Small intestine (tissue), 7 donors: ENCODE data around the gene CDK14. TPM values are rescaled to one million over a fixed set of nuclear protein-coding genes. Genes with fewer than 3 reads are reported as not detected.

Experiments
- DNase-seq, 2 donors: peaks; one replicate each; pipeline versions ENCODE4 v3.0.0 to v3.0.0-alpha.2; 2013
- FAIRE-seq: peaks from 2 replicates; lab custom pipeline; 2012; peaks lifted over from hg19 to GRCh38; lab: Jason Lieb, UNC
- H3K27ac ChIP-seq, 3 donors: one replicate each; pipeline ENCODE4 v1.5.1; 2013; ENCODE audit warnings: low read length in 2 of 3, mild to moderate bottlenecking in 2 of 3, control low read depth in 1 of 3, inconsistent platforms in 1 of 3, low read depth in 1 of 3, moderate library complexity in 1 of 3
- H3K27me3 ChIP-seq, 3 donors: one replicate each; pipeline ENCODE4 v1.6.1; 2013; ENCODE audit warnings: low read length in 3 of 3, inconsistent platforms in 1 of 3; ENCODE audit not compliant: control insufficient read depth in 3 of 3, insufficient read depth in 3 of 3
- H3K36me3 ChIP-seq, 3 donors: one replicate each; pipeline ENCODE4 v1.6.1; 2013; ENCODE audit warnings: low read length in 3 of 3, inconsistent platforms in 1 of 3, low read depth in 1 of 3, mild to moderate bottlenecking in 1 of 3, moderate library complexity in 1 of 3; ENCODE audit not compliant: control insufficient read depth in 3 of 3, insufficient read depth in 2 of 3
- H3K4me1 ChIP-seq, 3 donors: one replicate each; pipeline ENCODE4 v1.6.1; 2013; ENCODE audit warnings: low read length in 2 of 3, inconsistent platforms in 1 of 3, low read depth in 1 of 3, mild to moderate bottlenecking in 1 of 3, moderate library complexity in 1 of 3; ENCODE audit not compliant: control insufficient read depth in 3 of 3, insufficient read depth in 2 of 3
- H3K4me3 ChIP-seq, 3 donors: one replicate each; pipeline ENCODE4 v1.5.1; 2013; ENCODE audit warnings: low read length in 3 of 3, control low read depth in 1 of 3, inconsistent platforms in 1 of 3, low read depth in 1 of 3, mild to moderate bottlenecking in 1 of 3, moderate library complexity in 1 of 3
- H3K9me3 ChIP-seq, 2 donors: one replicate each; pipeline ENCODE4 v1.6.1; 2013; ENCODE audit warnings: low read depth in 1 of 2, low read length in 1 of 2; ENCODE audit not compliant: control insufficient read depth in 2 of 2, insufficient read depth in 1 of 2
- WGBS, 3 donors: extraction: QIAGEN DNeasy Blood & Tissue Kit; methylation state at CpG; one replicate each; pipeline ENCODE4 v1.1.7; 2013; 5-methylcytosine and 5-hydroxymethylcytosine counted together
- polyA plus RNA-seq, 4 donors: library from polyadenylated mRNA; stranded (reverse) in 3 of 4; unstranded in 1 of 4; fragments of 200-250 nt in 3 of 4; fragments of 120-200 nt in 1 of 4; gene quantifications; one replicate each; pipeline versions ENCODE4 v1.2.1 to v1.2.3, GENCODE V29; 2013
- donor health status: healthy with polysubstance abuse.
- donor health status: control.
- donor health status: control.
- donor health status: Bipolar disorder and iron deficiency.
- donor health status: healthy.

Gene CDK14
- polyA plus RNA-seq, 4 donors: 1.1 to 6.3 (median 2.0) TPM; not detected in 1

- WGBS, 3 donors: 78 to 84% (median 83%) methylated on average over 2 of the region's 2 CpGs
- Histone ChIP-seq H3K27me3 (no peaks in the 10 kb centered on the region), H3K4me3 (no peak overlapping the region), H3K9me3 (no peaks in the 10 kb centered on the region), H3K27ac (no peak overlapping the region), H3K36me3 (no peaks in the 10 kb centered on the region), H3K4me1 (no peaks in the 10 kb centered on the region)
- DNase-seq (no peak), FAIRE-seq (no peak)
These were observed 429.8 kb downstream of the CDK14 start for GRCh38 chr7:91025906-91026390.

DNA sequence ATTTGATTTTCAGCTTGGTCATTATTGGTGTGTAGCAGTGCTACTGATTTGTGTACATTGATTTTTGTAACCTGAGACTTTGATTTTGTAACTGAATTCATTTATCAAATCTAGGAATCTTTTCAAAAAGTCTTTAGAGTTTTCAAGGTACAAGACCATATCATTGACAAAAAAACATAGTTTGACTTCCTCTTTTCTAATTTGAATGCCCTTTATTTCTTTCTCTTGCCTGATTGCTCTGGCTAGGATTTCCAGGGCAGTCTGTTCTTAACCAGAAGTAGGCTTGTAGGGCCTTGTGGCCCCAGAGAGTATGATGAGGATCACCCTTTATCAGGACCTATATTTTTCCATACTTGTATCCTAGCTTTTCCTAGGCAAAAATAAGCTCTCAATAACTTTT is 433.6 kb downstream of the CDK14 start:
- no peak for DNase-seq
- Histone ChIP-seq H3K36me3 (no peaks in the 10 kb centered on the region), H3K4me3 (no peak overlapping the region), H3K4me1 (no peaks in the 10 kb centered on the region), H3K27ac (no peak overlapping the region), H3K27me3 (no peaks in the 10 kb centered on the region), H3K9me3 (no peaks in the 10 kb centered on the region)
- FAIRE-seq: no peak

- Histone ChIP-seq H3K4me1 (no peaks in the 10 kb centered on the region), H3K4me3 (no peak overlapping the region), H3K36me3 (no peaks in the 10 kb centered on the region), H3K9me3 (no peaks in the 10 kb centered on the region), H3K27me3 (no peaks in the 10 kb centered on the region), H3K27ac (no peak overlapping the region)
- FAIRE-seq (no peak), DNase-seq (no peak)
- WGBS, 3 donors: 69 to 85% (median 74%) methylated on average over 5 of the region's 5 CpGs
These were observed 434.7 kb downstream of the CDK14 start for GRCh38 chr7:91030680-91031380.

- Histone ChIP-seq H3K27me3 (no peaks in the 10 kb centered on the region), H3K4me3 (no peak overlapping the region), H3K9me3 (no peaks in the 10 kb centered on the region), H3K4me1 (no peaks in the 10 kb centered on the region), H3K36me3 (peaks cover 0 to 3% (median 0%) of the 10 kb centered on the region in 3 donors), H3K27ac (no peak overlapping the region)
- FAIRE-seq: no peak
- 73 to 77% (median 77%) methylated on average over 4 of the region's 4 CpGs for WGBS, 3 donors
- no peak for DNase-seq
These were observed 435.6 kb downstream of the CDK14 start for GRCh38 chr7:91031757-91032156.

GRCh38 chr7:91033574-91033973 is 437.5 kb downstream of the CDK14 start:
- DNase-seq (no peak), FAIRE-seq (no peak)
- H3K4me3 ChIP-seq: no peak overlapping the region
- peaks cover 0 to 3% (median 0%) of the 10 kb centered on the region in 3 donors for H3K36me3 ChIP-seq
- WGBS, 3 donors: 68 to 87% (median 75%) methylated on average over 2 of the region's 2 CpGs
- no peaks in the 10 kb centered on the region for H3K9me3 ChIP-seq
- no peak overlapping the region for H3K27ac ChIP-seq
- H3K27me3 ChIP-seq: no peaks in the 10 kb centered on the region
- no peaks in the 10 kb centered on the region for H3K4me1 ChIP-seq

DNA sequence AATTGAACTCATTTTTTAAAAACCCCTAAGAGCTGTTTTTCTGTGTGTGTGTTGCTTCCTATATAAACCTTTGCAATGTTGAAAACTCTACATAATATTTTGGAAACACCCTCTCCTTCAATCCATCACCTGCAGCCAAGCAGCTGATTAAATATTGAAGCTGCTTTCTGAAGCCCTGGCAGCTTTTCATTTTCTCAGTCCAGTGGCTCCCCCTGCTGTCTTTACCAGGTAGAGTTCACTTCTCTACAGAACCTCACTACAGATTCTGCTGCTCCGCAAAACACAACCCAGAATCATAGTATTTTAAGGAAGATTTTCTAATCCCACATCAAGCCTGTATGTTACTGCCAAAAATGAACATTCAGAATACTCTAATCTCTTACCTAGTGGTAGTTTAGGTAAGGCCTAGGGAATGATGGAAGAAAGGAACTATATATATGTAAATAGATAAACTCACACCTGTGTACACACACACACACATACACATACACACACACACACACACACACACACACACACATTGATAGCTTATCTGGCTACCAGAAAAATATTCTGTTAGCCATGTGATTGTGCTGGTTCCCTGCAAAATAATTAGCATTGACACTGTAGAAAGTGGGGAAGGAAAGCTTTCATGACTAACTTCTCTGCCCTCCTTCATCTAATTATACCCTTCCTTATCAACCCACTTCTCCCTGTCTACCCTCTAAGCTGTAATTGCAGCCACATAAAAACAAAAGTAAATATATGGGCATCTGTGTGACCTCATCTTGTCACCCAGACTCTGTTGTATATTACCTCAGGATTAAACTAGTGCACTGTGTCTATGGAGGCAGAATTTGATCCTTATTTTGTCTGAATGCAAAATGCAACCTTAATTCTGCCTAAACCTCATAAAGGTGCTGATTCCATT is 438.6 kb downstream of the CDK14 start:
- peak; percentile 40 to 67 for DNase-seq
- Histone ChIP-seq H3K4me1 (no peaks in the 10 kb centered on the region), H3K27ac (no peak overlapping the region), H3K9me3 (no peaks in the 10 kb centered on the region), H3K36me3 (peaks cover 0 to 3% (median 0%) of the 10 kb centered on the region in 3 donors), H3K27me3 (no peaks in the 10 kb centered on the region), H3K4me3 (no peak overlapping the region)
- no peak for FAIRE-seq
- WGBS, 3 donors: 33 to 64% (median 50%) methylated on average over 1 of the region's 1 CpG

- 83 to 85% (median 84%) methylated on average over 4 of the region's 4 CpGs for WGBS, 3 donors
- Histone ChIP-seq H3K27me3 (no peaks in the 10 kb centered on the region), H3K4me3 (no peak overlapping the region), H3K36me3 (peaks cover 0 to 3% (median 0%) of the 10 kb centered on the region in 3 donors), H3K27ac (no peak overlapping the region), H3K4me1 (no peaks in the 10 kb centered on the region), H3K9me3 (no peaks in the 10 kb centered on the region)
- FAIRE-seq (no peak), DNase-seq (no peak)
These were observed 442.9 kb downstream of the CDK14 start for GRCh38 chr7:91039033-91039432.

DNA sequence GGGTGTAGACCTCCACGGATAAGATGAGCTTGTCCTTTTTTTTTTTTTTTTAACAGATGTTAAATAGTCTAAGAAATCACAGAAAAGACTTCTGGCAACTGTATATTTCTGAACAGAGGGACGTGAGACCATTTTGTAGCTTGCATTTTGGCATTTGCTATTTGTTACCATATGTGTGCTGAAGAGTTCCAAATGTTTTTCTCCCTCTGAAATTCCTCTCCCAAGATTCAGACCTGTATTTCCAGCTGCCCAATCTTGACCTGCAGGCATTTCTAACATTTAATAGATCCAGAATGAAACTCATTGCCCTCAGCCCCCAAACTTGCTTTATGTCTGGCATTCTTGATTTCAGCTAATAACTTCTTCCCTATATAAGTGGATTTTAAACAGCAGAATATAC is 445.0 kb downstream of the CDK14 start:
- no peak overlapping the region for H3K27ac ChIP-seq
- H3K36me3 ChIP-seq: peaks cover 0 to 1% (median 0%) of the 10 kb centered on the region in 3 donors
- FAIRE-seq: no peak
- no peak overlapping the region for H3K4me3 ChIP-seq
- WGBS, 3 donors: 46 to 58% (median 57%) methylated on average over 2 of the region's 2 CpGs
- no peaks in the 10 kb centered on the region for H3K9me3 ChIP-seq
- no peaks in the 10 kb centered on the region for H3K27me3 ChIP-seq
- no peaks in the 10 kb centered on the region for H3K4me1 ChIP-seq
- no peak for DNase-seq
